ENCODE measurements around the gene FOXB1. TPM values are rescaled to one million over a fixed set of nuclear protein-coding genes. Genes with fewer than 3 reads are reported as not detected.

The FOXB1 gene
- total RNA-seq: not detected

GRCh38 chr15:60004009-60004845, at the start of gene FOXB1:
Gene FOXB1, plus strand, starts transcription at chr15:60004311. Its CDS starts 653 bp downstream, at chr15:60004964.
- Histone ChIP-seq H3K9me3 (no peaks in the 10 kb centered on the region), H3K27me3 (peaks cover 12 to 100% of the 10 kb centered on the region in 2 donors), H3K4me1 (peaks cover 0 to 14% of the 10 kb centered on the region in 2 donors), H3K36me3 (no peaks in the 10 kb centered on the region), H3K27ac (no peak within 1 kb of the TSS), H3K4me3 (peak within 1 kb of the TSS in 2 of 3 donors; percentile 42 to 66)
- no peak for TF ChIP-seq POLR2AphosphoS5 (IDR thresholded peaks at IDR 0.05)
- no peak for TF ChIP-seq POLR2A (IDR thresholded peaks at IDR 0.05)
- TF ChIP-seq CTCF (IDR thresholded peaks at IDR 0.05): no peak
- DNase-seq (ENCODE audit: low spot score in 2 of 2): no peak
- intact Hi-C loops (cut with DNase I; ENCODE audit: low total_unique reads): no loop called here

GRCh38 chr15:59958288-59958687, 45.8 kb upstream of the FOXB1 start:
- Histone ChIP-seq H3K9me3 (peaks cover 21 to 30% of the 10 kb centered on the region in 2 donors), H3K4me1 (no peaks in the 10 kb centered on the region), H3K27ac (no peak overlapping the region), H3K27me3 (no peaks in the 10 kb centered on the region), H3K4me3 (no peak overlapping the region), H3K36me3 (no peaks in the 10 kb centered on the region)
- TF ChIP-seq CTCF (IDR thresholded peaks at IDR 0.05): no peak
- no peak for TF ChIP-seq POLR2A (IDR thresholded peaks at IDR 0.05)
- no peak for TF ChIP-seq POLR2AphosphoS5 (IDR thresholded peaks at IDR 0.05)
- intact Hi-C loops (cut with DNase I; ENCODE audit: low total_unique reads): no loop called here
- DNase-seq (ENCODE audit: low spot score in 2 of 2): no peak

- TF ChIP-seq POLR2A (IDR thresholded peaks at IDR 0.05) (no peak), POLR2AphosphoS5 (IDR thresholded peaks at IDR 0.05) (no peak), CTCF (IDR thresholded peaks at IDR 0.05) (no peak)
- H3K27ac ChIP-seq: no peak overlapping the region
- intact Hi-C loops (cut with DNase I; ENCODE audit: low total_unique reads): no loop called here
- peaks cover 23 to 48% of the 10 kb centered on the region in 2 donors for H3K9me3 ChIP-seq
- no peaks in the 10 kb centered on the region for H3K27me3 ChIP-seq
- no peak for DNase-seq (ENCODE audit: low spot score in 2 of 2)
- no peaks in the 10 kb centered on the region for H3K36me3 ChIP-seq
- H3K4me3 ChIP-seq: no peak overlapping the region
- no peaks in the 10 kb centered on the region for H3K4me1 ChIP-seq
Observed at GRCh38 chr15:59960318-59960717, 43.8 kb upstream of the FOXB1 start.

- Histone ChIP-seq H3K27me3 (no peaks in the 10 kb centered on the region), H3K9me3 (peaks cover 19 to 48% of the 10 kb centered on the region in 2 donors), H3K27ac (no peak overlapping the region), H3K36me3 (no peaks in the 10 kb centered on the region), H3K4me1 (no peaks in the 10 kb centered on the region), H3K4me3 (no peak overlapping the region)
- DNase-seq (ENCODE audit: low spot score in 2 of 2): no peak
- intact Hi-C loops (cut with DNase I; ENCODE audit: low total_unique reads): no loop called here
- TF ChIP-seq POLR2A (IDR thresholded peaks at IDR 0.05): no peak
- TF ChIP-seq CTCF (IDR thresholded peaks at IDR 0.05): no peak
- TF ChIP-seq POLR2AphosphoS5 (IDR thresholded peaks at IDR 0.05): no peak
Observed at GRCh38 chr15:59963322-59963721, 40.8 kb upstream of the FOXB1 start.

- no peak overlapping the region for H3K27ac ChIP-seq
- TF ChIP-seq POLR2AphosphoS5 (IDR thresholded peaks at IDR 0.05) (no peak), POLR2A (IDR thresholded peaks at IDR 0.05) (no peak), CTCF (IDR thresholded peaks at IDR 0.05) (no peak)
- peaks cover 19 to 48% of the 10 kb centered on the region in 2 donors for H3K9me3 ChIP-seq
- H3K4me1 ChIP-seq: no peaks in the 10 kb centered on the region
- no peaks in the 10 kb centered on the region for H3K27me3 ChIP-seq
- no peak for DNase-seq (ENCODE audit: low spot score in 2 of 2)
- intact Hi-C loops (cut with DNase I; ENCODE audit: low total_unique reads): no loop called here
- no peak overlapping the region for H3K4me3 ChIP-seq
- no peaks in the 10 kb centered on the region for H3K36me3 ChIP-seq
Observed at GRCh38 chr15:59963925-59964324, 40.2 kb upstream of the FOXB1 start.
